Neutrophil (primary cell): ENCODE measurements around the gene PON2.
A peak's percentile ranks its signal among the peaks of the same experiment; 100 is the strongest.

Experiments used
- H3K27ac ChIP-seq: fragments of 200-600 bp; sonication (generic); 2 replicates; pipeline ENCODE4 v1.5.1; 2016; ENCODE audit warnings: mild to moderate bottlenecking, moderate library complexity
- H3K27me3 ChIP-seq: fragments of 200-600 bp; sonication (generic); 2 replicates; pipeline ENCODE4 v1.6.0; 2016; ENCODE audit warnings: mild to moderate bottlenecking
- H3K36me3 ChIP-seq: fragments of 200-600 bp; sonication (generic); 2 replicates; pipeline ENCODE4 v1.5.1; 2017
- H3K4me1 ChIP-seq, 2 experiments: fragments of 200-600 bp in 1 of 2; sonication (generic) in 1 of 2; 1 replicate in 1 of 2; 2 replicates in 1 of 2; pipeline versions ENCODE4 v1.5.1 to v1.6.1; 2013 to 2016; ENCODE audit warnings: low read depth in 1 of 2, low read length in 1 of 2, mild to moderate bottlenecking in 1 of 2, moderate library complexity in 1 of 2; ENCODE audit not compliant: control insufficient read depth in 1 of 2, insufficient read depth in 1 of 2
- H3K4me3 ChIP-seq, 2 experiments: fragments of 200-600 bp in 1 of 2; sonication (generic) in 1 of 2; 1 replicate in 1 of 2; 2 replicates in 1 of 2; pipeline ENCODE4 v1.5.1; 2013 to 2016; ENCODE audit warnings: low read depth in 1 of 2, low read length in 1 of 2, mild to moderate bottlenecking in 1 of 2, moderate library complexity in 1 of 2
- H3K9me3 ChIP-seq: fragments of 200-600 bp; sonication (generic); 2 replicates; pipeline ENCODE4 v1.5.1; 2016
- CTCF ChIP-seq: fragments of 200-600 bp; sonication (generic); IDR thresholded peaks from 2 replicates; pipeline ENCODE4 v1.5.1; 2016; ENCODE audit warnings: antibody characterized with exemption

The PON2 gene

GRCh38 chr7:95436407-95436806 lies 1.6 kb upstream of the PON2 start:
- peaks cover 19% of the 10 kb centered on the region for H3K27me3 ChIP-seq
- H3K27ac ChIP-seq: no peak overlapping the region
- H3K4me3 ChIP-seq: no peak overlapping the region

GRCh38 chr7:95435422-95435780 lies 573 bp upstream of the PON2 start:
- Histone ChIP-seq H3K4me1 (peaks cover 10 to 13% of the 10 kb centered on the region in 2 experiments), H3K4me3 (no peak overlapping the region), H3K9me3 (no peaks in the 10 kb centered on the region), H3K27ac (no peak overlapping the region), H3K36me3 (no peaks in the 10 kb centered on the region), H3K27me3 (peaks cover 19% of the 10 kb centered on the region)
- TF ChIP-seq CTCF: no peak

More at GRCh38 chr7:95436407-95436806, 1.6 kb upstream of the PON2 start:
- TF ChIP-seq CTCF: no peak
- Histone ChIP-seq H3K36me3 (no peaks in the 10 kb centered on the region), H3K9me3 (no peaks in the 10 kb centered on the region), H3K4me1 (peaks cover 10 to 13% of the 10 kb centered on the region in 2 experiments)

GRCh38 chr7:95433952-95434556 lies 774 bp downstream of the PON2 start:
- no peak overlapping the region for H3K27ac ChIP-seq

GRCh38 chr7:95433129-95433528 lies 1.7 kb downstream of the PON2 start:
- no peaks in the 10 kb centered on the region for H3K36me3 ChIP-seq
- H3K4me3 ChIP-seq: no peak overlapping the region
- H3K4me1 ChIP-seq: peaks cover 10 to 13% of the 10 kb centered on the region in 2 experiments
- H3K9me3 ChIP-seq: no peaks in the 10 kb centered on the region
- no peak for TF ChIP-seq CTCF
- H3K27ac ChIP-seq: no peak overlapping the region
- H3K27me3 ChIP-seq: peaks cover 19% of the 10 kb centered on the region

More at GRCh38 chr7:95433952-95434556, 774 bp downstream of the PON2 start:
- Histone ChIP-seq H3K4me1 (peaks cover 10 to 13% of the 10 kb centered on the region in 2 experiments), H3K27me3 (peaks cover 19% of the 10 kb centered on the region), H3K4me3 (peak overlapping the region; percentile 42 to 58), H3K36me3 (no peaks in the 10 kb centered on the region), H3K9me3 (no peaks in the 10 kb centered on the region)
- TF ChIP-seq CTCF: no peak

GRCh38 chr7:95432606-95433005 lies 2.2 kb downstream of the PON2 start:
- H3K4me1 ChIP-seq: peaks cover 10 to 13% of the 10 kb centered on the region in 2 experiments
- no peaks in the 10 kb centered on the region for H3K36me3 ChIP-seq
- peaks cover 19% of the 10 kb centered on the region for H3K27me3 ChIP-seq
- H3K9me3 ChIP-seq: no peaks in the 10 kb centered on the region
- no peak for TF ChIP-seq CTCF
- H3K27ac ChIP-seq: no peak overlapping the region
- no peak overlapping the region for H3K4me3 ChIP-seq
